ENCODE measurements around the gene STK24. TPM values are rescaled to one million over a fixed set of nuclear protein-coding genes. Genes with fewer than 3 reads are reported as not detected.
A peak's percentile ranks its signal among the peaks of the same experiment; 100 is the strongest.

Gene STK24
- total RNA-seq, 1 donor from 2014 or later: 121 TPM

DNA sequence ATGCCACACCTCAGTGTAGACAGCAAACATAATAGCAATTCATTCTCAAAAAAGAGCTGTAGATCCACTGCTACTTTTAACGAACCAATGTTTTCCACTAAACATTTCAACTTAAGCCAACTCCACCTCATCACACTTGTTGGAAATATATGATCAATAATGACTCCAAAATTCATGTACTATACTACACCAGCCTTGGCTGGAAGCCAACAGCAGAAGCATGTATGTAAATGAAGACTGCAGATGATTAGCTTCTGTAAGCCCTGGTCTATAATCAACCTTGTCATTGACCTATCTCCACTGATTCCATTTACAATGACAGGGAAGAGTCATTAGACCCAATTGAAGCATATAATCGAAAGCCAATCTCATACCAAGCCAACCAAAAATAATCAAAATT is 71.7 kb downstream of the STK24 start:
- Mint-ChIP-seq H3K27ac (peak overlapping the region; percentile 20), H3K36me3 (peaks cover 18% of the 10 kb centered on the region), H3K4me1 (ENCODE audit: unreplicated experiment) (peaks cover 72% of the 10 kb centered on the region), H3K4me3 (no peak overlapping the region), H3K27me3 (no peaks in the 10 kb centered on the region), H3K9me3 (no peaks in the 10 kb centered on the region)
- TF ChIP-seq, protein P1, sequence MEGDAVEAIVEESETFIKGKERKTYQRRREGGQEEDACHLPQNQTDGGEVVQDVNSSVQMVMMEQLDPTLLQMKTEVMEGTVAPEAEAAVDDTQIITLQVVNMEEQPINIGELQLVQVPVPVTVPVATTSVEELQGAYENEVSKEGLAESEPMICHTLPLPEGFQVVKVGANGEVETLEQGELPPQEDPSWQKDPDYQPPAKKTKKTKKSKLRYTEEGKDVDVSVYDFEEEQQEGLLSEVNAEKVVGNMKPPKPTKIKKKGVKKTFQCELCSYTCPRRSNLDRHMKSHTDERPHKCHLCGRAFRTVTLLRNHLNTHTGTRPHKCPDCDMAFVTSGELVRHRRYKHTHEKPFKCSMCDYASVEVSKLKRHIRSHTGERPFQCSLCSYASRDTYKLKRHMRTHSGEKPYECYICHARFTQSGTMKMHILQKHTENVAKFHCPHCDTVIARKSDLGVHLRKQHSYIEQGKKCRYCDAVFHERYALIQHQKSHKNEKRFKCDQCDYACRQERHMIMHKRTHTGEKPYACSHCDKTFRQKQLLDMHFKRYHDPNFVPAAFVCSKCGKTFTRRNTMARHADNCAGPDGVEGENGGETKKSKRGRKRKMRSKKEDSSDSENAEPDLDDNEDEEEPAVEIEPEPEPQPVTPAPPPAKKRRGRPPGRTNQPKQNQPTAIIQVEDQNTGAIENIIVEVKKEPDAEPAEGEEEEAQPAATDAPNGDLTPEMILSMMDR (conservative IDR thresholded peaks at IDR 0.05): no peak
- no peak for DNase-seq (ENCODE audit: extremely low spot score, unreplicated experiment)

DNA sequence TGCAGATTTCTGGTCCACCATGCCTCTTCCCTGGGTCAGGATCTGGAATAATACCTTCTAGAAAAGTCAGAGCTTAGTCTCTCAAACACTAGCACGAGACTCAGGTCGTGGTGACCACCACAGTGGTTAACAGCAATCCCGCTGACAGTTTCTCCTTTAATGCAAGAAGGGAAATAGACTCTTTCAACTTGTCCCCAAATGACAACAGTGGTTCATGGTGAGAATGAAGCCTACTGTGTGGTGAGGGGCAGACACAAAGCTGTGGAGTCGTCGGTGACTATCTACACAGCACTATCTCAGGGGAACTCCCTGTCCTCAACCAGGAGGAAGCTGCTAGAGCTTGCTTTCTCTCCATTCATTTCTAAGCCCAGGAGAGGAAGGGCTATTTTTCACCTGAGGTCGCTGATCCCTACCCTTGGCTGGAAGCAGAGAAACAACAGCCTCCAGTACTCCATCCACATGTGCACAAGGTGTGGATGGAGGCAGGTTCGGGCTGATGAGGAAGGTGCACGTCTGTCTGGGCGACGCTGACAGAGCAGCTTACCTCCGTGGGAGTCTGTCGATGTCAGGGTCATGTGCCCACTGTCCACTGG is 72.4 kb downstream of the STK24 start:
- no peaks in the 10 kb centered on the region for H3K9me3 Mint-ChIP-seq
- TF ChIP-seq, protein P1 (conservative IDR thresholded peaks at IDR 0.05): no peak
- no peak overlapping the region for H3K27ac Mint-ChIP-seq
- H3K4me1 Mint-ChIP-seq (ENCODE audit: unreplicated experiment): peaks cover 74% of the 10 kb centered on the region
- H3K4me3 Mint-ChIP-seq: no peak overlapping the region
- DNase-seq (ENCODE audit: extremely low spot score, unreplicated experiment): no peak
- H3K36me3 Mint-ChIP-seq: peaks cover 25% of the 10 kb centered on the region
- H3K27me3 Mint-ChIP-seq: no peaks in the 10 kb centered on the region

DNA sequence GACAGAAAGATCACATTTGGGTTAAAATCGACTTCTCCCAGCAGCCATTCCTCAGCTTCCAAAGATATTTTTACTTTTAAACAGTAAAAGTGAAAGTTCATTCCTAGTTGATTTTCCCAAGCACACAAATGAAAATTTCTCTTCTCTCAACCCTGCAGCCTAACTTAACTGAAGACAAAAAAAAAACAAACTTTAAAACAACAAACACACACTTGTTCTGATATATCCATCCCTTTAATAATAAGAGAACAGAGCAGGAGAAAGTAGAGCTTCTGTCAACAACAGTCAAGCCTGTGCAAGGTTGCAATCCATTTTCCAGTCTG is 72.9 kb downstream of the STK24 start:
- Mint-ChIP-seq H3K27ac (no peak overlapping the region), H3K4me1 (ENCODE audit: unreplicated experiment) (peaks cover 69% of the 10 kb centered on the region), H3K4me3 (no peak overlapping the region)

DNA sequence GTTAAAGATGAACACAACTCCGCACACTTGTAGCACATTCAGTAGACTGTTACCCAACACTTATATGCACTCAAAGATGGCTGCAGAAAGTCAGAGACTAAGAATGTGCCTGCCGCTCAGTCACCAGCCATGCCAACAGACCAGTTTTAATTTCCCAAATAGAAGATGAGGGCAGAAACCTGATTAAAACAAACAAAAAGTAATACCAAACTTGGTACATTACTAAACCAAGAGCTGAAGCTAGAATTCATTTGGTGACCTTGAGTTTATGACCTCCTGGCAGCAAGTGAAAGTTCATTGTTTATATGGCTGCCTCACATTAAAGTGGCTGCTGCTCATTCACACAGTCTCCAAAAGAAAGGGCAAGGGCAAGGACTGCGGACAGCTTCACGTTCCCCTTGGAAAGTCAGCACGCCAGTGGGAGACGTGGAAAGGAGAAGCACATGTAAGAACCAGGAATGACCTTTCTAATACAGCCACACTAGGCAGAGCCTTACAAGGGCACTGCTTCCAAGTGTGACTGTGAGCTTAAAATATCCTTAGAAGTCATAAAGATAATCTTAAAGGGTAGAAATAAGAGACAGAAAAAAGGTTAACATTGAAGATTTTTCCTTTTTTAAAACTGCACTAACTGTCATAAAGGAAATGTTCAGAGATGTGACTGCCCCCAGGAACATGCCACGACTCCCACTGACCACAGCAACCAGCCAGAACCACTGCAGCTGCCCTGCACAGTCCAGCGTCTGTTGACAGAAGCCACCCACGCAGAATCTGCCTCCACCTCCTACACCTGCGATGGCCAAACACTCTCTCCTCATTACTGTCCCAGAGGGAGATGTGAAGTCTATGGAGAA is 73.5 kb downstream of the STK24 start:
- H3K9me3 Mint-ChIP-seq: no peaks in the 10 kb centered on the region
- H3K36me3 Mint-ChIP-seq: peaks cover 27% of the 10 kb centered on the region
- H3K4me1 Mint-ChIP-seq (ENCODE audit: unreplicated experiment): peaks cover 65% of the 10 kb centered on the region
- no peak overlapping the region for H3K27ac Mint-ChIP-seq
- H3K4me3 Mint-ChIP-seq: no peak overlapping the region
- no peaks in the 10 kb centered on the region for H3K27me3 Mint-ChIP-seq
- TF ChIP-seq, protein P1 (conservative IDR thresholded peaks at IDR 0.05): no peak
- DNase-seq (ENCODE audit: extremely low spot score, unreplicated experiment): no peak

More for the DNA sequence above, 72.9 kb downstream of the STK24 start:
- Mint-ChIP-seq H3K36me3 (peaks cover 26% of the 10 kb centered on the region), H3K9me3 (no peaks in the 10 kb centered on the region), H3K27me3 (no peaks in the 10 kb centered on the region)
- no peak for DNase-seq (ENCODE audit: extremely low spot score, unreplicated experiment)
- TF ChIP-seq, protein P1 (conservative IDR thresholded peaks at IDR 0.05): no peak

DNA sequence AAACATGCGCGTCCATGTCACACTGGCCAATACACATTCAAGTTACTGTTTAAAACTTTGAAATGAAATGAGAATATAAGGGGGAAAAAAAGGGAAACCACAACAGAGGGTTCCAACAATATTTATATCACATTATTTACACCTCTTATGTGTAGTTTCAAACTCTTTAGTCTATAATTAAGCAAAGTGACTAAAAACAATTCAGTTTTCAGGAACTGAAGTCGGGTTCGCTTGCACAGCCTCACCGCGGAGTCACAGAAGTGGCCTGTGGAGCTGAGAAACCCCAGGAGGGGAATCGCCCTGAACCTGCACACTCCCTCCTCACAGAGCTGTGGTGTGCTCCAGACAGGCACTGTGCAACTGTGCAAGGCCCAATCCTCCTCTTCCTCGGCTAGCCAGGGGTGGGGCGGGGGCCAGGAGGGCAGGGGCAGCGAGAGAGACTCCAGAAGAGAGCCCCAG is 75.9 kb downstream of the STK24 start:
- H3K27ac Mint-ChIP-seq: peak overlapping the region; percentile 50
- H3K4me3 Mint-ChIP-seq: no peak overlapping the region
- peaks cover 4% of the 10 kb centered on the region for H3K9me3 Mint-ChIP-seq
- DNase-seq (ENCODE audit: extremely low spot score, unreplicated experiment): no peak
- H3K27me3 Mint-ChIP-seq: no peaks in the 10 kb centered on the region
- peaks cover 68% of the 10 kb centered on the region for H3K4me1 Mint-ChIP-seq (ENCODE audit: unreplicated experiment)
- H3K36me3 Mint-ChIP-seq: peaks cover 40% of the 10 kb centered on the region
- TF ChIP-seq, protein P1 (conservative IDR thresholded peaks at IDR 0.05): no peak
